Glomerular visceral epithelial cell (primary cell): ENCODE results near the gene UROC1.

Experiments used
- DNase-seq: peaks from one replicate; pipeline ENCODE4 v3.0.0-alpha.2; 2016; ENCODE audit errors: extremely low spot score

The UROC1 gene

DNA sequence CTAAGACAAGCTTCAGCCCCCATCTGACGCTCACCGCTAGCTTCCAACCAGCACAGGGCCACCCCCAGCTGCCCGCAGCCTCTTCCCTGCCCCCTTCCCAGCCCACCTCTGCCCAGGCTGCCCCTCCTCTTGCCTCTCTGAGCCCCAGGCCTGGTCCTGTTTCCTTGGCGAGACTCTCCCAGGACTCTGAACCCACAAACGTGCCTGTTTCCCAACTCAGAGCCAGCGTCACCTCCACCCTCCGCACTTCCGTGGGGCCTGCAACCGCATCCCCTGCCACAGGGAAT, 76.9 kb downstream of the UROC1 start:
- DNase-seq: no peak

DNA sequence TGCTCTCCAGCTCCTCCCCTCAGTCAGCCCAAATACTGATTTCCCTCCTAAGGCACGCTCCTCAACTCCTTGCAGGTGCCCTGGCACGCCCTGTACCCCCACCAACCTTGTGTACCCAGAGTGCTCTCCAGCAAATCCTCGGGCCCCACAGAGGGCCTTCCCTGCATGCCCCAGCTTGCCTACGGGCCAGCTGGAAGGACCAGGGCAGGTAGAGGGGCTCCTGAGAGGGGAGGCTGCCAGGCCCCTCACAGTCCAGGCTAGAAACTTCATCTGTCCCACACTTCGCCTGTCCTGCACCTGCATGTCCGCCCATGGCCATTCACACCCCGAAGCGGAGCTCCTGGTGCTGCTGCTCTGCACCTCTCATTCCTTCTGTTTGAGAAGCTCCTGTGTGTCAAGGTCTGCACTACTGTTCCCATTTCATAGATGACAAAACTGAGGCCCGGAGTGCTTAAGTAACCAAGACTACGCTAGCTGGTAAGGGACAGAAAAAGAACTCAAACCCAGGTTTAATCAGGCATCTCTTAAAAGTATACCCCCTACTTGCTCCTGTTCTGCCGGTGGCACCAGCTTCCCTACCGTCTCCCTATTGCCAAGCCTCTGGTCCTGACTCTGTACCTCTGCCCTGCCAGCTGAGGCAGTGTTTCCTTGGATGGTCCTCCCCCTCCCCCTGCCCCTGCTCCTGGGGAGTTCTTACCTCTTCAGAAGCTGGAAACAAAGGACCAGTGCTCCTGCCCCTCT, 77.4 kb downstream of the UROC1 start:
- no peak for DNase-seq

DNA sequence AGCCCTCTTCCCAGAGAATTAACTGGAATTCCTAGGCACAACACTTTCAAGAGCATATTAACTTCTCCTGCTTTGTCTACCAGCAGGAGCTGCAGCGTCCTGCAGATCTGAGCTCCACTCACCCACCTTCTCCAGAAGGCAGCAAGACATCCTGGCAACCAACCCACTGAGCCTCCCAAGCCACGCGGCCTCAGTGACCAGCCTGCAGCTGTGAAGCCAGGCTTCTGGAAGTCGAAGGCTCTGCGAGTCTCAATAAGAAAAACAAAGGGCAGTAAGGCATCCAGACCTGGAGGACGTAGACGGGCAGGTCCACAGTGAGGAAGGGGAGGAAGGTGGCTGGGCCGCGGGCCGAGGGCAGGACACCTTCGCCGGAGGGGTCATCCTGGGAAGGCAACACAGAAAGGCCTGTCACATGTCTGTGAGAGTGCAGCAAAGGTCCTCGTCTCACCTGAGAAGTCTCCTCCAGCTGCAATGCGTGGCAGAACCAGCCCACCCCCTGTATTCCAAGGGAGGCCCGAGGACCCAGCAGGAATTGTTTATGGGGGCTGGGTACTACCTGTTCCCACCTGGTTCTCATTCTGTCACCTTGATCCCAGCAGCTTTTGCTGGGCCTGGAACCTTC, 78.1 kb downstream of the UROC1 start:
- DNase-seq: no peak

DNA sequence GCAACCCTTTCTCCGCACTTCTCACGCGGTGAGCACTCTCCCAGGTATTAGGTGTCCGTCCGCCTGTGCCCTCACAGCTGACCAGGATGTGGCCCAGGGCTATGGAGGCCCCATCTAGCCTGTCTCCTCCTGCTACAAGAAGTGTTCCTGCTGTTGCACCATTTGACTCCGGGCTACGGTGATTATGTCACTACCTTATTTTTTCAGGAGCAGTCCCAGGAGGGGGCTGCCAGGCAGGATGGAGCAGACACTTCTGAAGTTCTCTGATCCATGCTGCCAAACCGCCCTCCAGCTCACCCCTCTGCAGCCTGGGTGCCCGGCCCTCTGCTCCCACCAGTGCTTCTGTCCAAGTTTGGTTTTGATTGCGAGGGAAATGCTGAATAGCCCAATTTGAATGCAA, 78.8 kb downstream of the UROC1 start:
- DNase-seq: no peak

DNA sequence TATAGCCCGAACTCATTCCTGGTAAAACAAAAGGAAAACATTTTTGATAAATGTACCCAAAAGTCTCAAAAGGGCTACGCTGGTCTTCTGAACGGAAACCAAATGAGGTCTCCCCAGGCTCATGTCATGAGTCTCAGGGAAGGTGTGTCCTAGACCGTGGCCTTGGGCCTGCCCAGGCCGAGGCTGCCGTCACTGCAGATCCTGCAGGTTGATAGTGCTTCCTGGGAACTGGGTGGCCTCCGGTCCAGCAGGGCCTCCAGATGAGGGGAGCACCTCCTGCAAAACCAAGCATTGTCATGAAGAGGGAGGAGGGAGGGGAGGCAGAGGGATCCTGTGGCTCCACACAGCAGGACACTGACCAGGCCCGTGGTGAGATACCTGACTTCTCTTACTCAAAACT, 79.4 kb downstream of the UROC1 start:
- DNase-seq: no peak

DNA sequence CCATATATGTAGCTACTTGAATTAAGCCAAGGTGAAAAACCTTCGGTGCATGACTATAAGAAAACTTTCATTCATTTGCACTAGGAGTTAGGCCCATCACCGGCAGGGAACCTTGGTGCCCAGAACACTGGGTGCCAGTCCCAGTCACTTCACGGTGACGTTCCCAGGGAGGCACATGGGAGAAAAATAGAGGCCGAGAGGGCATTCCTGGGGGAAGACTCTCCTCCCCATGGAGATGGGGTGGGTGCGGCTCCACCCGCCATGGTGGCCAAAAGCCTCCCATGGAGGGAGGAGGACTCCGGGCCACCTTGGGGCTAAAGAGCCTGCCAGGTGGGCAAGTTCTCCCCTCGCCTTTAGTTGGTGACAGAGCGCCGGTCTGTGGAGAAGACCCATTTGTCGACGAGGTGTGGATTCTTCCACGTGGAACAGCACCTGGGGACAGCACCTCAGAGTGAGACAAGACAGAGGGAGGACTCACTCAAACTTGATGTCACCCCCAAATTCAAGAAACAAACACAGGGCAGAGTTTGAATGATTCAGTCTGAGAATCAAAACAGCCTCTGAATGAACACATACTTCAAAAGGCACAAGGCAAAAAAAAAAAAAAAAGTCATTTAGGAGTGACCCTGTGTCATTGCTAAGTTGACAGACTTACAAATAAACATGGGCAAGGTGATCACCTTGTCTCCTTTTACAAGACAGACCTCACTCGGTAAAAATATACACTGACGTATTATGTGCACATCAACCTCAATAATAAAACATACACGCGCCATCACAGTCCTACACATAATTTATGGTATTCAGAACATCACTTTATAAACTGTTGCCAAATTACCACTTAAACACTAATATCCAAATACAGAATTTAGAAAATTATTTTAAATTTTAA, 80.5 kb downstream of the UROC1 start:
- DNase-seq: no peak

DNA sequence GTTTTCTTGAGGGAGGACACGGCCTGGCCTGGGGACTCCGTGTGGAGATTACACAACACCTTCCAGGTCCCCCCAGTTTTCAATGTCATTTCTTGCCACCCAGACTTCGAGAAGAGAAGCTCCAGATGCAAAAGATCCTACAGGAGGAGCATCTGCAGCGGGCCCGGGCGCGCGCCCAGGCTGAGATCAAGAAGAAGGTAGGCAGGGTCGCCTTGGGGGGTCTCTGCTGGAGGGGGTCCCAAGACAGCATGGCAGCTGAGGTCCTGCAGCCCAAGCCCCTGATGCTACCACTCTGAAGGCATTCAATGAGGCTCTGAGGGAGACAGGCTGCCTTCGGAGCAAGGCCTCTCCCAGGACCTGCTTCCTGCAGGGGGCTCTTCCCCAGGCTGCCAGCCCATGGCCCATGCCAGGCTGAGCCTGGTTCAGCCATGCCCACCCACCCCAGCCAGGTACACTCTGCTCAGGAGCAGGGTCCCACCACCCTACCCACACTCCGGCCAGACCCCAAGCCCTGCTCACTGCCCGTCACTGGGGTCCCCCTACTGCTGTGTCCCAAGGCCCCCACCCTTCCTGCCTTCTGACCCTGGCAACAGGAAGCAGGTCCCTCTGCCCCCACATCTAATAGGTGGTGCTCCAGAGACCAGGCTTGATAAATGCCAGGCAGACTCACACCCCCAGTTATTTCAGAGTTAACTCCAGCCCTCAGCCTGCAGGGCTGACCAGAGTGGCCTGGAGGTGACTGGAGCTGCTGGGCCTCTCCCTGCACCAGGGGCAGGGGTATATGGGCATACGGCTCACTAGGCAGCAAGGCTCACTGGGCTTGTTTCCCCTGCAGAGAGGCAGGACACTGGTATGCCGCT, 81.9 kb downstream of the UROC1 start:
- DNase-seq: no peak

DNA sequence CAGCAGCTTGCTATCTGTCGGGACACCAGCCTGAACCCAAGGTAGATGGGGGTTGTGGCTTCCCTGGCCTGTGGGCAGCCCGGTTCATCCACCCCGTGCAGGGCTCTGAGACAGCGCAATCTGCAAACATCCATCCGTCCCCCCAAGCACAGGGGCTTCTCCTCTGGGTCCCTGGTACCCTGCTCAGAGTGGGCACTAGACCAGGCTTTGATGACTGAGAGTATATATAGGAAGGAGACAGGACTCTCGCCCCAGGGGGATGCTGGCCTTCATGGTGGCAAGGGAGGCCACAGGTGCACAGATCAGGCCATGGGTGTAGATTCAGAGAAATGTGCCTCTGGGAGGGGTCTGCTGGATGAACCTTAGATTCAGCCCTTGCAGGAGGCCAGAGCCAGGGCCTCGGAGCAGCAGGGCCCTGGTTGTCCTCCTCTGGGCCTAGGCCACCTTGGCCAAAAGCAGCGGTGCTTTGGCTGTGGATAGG, 82.6 kb downstream of the UROC1 start:
- DNase-seq: no peak

DNA sequence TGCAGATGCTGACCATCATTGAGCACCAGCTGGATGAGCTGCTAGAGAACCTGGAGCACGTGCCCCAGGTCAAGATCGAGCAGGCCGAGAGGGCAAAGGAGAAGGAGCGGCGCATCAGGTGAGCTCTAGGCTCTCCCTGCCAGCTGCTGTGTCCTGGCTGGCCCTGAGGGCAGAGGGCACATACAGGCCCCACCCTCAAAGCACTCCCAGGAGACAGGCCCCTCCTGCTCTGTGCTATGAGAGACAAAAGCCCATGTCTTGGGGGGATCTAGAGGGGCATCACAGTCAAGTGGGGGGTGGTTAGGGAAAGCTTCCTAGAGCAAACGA, 83.3 kb downstream of the UROC1 start:
- DNase-seq: no peak

DNA sequence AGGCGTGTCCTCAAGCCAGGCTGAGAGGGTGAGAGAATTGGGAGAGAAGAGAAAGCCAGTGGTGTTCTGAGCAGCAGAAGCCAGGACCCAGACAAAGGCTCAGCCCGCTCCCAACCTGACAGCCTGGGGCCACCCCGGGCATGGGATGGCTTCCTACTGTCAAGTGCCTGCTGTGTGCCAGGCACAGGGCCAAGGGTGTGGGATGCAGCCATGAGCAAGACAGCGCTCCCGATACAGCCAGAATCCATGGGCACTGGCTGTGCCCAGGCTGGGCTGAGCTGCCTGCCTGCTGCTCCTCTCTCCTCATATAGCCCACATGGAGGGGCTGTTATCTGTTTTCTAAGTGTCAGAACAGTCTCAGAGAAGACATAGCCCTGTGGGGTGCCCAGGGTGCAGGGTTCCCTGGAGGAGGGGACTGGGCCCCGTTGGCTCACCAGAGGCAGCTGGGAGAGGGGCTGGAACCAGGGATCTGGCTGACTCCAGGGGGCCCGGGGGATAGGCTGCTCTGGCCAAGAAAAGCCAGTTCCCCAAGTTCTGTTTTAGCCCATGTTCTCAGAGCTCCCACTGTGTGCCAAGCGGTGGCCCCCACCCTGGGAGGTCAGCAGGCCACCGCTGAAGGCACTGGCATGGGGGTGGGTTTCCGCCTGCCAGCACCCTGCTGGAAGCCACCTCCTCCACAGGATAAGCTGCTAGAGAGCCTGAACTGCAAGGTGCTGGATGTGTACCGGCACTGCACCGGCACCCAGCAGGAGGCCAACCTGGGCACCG, 83.9 kb downstream of the UROC1 start:
- no peak for DNase-seq

DNA sequence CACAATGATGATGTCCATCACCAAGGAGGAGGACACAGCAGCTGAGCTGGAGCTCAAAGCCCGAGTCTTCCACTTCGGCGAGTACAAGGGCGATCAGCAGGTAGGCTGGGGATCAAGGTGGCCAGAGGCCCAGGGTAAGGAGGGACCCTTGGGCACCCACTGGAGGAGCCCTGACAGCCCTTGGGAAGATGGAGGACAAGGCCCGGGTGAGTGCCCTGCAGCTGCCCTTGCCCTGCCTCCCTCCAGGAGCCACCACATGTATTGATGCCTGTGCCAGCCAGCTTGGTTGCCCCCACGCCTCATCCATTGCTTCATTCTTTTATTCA, 84.5 kb downstream of the UROC1 start:
- DNase-seq: no peak

DNA sequence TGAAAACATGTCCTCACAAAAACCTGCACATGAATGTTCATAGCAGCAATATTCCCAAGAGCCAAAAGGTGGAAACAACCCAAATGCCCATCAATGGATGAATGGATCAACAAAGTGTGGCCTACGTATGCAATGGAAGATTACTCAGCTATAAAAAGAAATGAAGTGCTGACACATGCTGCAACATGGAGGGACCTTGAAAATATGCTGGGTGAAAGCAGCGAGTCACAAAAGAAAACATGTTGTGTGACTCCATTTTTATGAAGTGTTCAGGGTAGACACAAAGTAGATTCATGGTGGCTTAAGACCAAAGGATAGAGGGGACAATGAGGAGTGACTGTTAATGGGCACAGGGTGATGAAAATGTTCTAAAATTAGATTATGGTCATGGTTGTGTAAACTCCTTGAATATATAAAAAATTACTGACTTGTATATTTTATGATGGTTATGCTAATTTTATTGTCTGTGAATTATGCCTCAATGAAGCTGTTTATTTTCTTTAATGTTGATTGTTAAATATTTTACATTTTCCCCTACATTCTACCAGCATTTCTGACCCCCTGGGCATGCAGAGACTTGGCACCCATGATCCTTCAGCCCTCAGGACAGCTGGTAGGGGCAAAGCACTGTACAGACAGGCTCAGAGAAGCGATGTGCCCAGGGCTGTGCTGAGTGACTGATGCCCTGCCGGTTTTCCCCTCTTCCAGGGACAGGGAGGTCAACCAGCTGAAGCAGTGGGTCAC, 85.0 kb downstream of the UROC1 start:
- no peak for DNase-seq
